RWPE1 (cell line): ENCODE data around the gene SYNE2.

Experiments
- CTCF ChIA-PET: fragments of 350-600 bp; sonication (Branson Sonifier 250); formaldehyde crosslinking; extraction: SDS; loops from one replicate; lab custom pipeline; 2021; lab: Yijun Ruan, JAX
- POLR2A ChIA-PET: fragments of 400-600 bp; formaldehyde crosslinking; extraction: SDS; loops from one replicate; lab custom pipeline; 2020; ENCODE audit warnings: antibody characterized with exemption; ENCODE audit not compliant: low non-redundant PET; lab: Yijun Ruan, JAX
- DNase-seq: peaks from one replicate; pipeline ENCODE4 v3.0.0; 2012; ENCODE audit warnings: low spot score
- H3K27ac ChIP-seq: fragments of 450-650 bp; 2 replicates; pipeline ENCODE4 v1.5.1; 2017
- TF ChIP-seq, protein P1 (sequence below): fragments of 450-650 bp; conservative IDR thresholded peaks from 2 replicates; pipeline ENCODE4 v1.5.1; 2017; ENCODE audit warnings: low read depth, mild to moderate bottlenecking

The SYNE2 gene

GRCh38 chr14:64227856-64228255 lies 375.1 kb downstream of the SYNE2 start:
- POLR2A ChIA-PET: interaction anchor here (0.6 kb wide), 1 partner anchor 241 kb away, joined by 3 read pairs; no protein-coding TSS in a partner anchor
- no peak for DNase-seq
- no peak overlapping the region for H3K27ac ChIP-seq
- TF ChIP-seq, protein P1, sequence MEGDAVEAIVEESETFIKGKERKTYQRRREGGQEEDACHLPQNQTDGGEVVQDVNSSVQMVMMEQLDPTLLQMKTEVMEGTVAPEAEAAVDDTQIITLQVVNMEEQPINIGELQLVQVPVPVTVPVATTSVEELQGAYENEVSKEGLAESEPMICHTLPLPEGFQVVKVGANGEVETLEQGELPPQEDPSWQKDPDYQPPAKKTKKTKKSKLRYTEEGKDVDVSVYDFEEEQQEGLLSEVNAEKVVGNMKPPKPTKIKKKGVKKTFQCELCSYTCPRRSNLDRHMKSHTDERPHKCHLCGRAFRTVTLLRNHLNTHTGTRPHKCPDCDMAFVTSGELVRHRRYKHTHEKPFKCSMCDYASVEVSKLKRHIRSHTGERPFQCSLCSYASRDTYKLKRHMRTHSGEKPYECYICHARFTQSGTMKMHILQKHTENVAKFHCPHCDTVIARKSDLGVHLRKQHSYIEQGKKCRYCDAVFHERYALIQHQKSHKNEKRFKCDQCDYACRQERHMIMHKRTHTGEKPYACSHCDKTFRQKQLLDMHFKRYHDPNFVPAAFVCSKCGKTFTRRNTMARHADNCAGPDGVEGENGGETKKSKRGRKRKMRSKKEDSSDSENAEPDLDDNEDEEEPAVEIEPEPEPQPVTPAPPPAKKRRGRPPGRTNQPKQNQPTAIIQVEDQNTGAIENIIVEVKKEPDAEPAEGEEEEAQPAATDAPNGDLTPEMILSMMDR: no peak
- CTCF ChIA-PET: interaction anchor here (0.6 kb wide), 1 partner anchor 436 kb away, joined by 4 read pairs; no protein-coding TSS in a partner anchor

DNA sequence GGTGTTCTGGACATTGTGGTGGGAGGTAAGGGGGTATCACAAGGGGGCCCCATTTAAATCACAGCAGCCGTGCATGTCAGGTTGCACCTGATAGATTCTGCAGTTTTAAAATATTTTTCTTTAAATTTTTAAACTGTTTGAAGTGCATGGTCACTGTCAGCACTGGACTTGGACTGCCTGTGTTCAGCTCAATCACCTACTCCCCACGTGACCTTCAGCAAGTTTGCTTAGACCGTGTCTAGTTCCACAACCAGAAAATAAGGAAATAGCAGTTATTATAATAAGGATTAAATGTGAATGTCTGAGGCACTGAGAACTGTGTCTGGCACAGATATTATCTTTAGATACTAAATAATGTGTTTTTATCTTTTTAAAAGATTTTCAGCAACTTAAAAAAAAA lies 376.7 kb downstream of the SYNE2 start:
- TF ChIP-seq, protein P1: no peak
- ChIA-PET CTCF (interaction anchor here (0.6 kb wide), 1 partner anchor 1864 kb away, joined by 3 read pairs; no protein-coding TSS in a partner anchor), POLR2A (no interaction called here)
- no peak overlapping the region for H3K27ac ChIP-seq
- no peak for DNase-seq

- DNase-seq: no peak
- CTCF ChIA-PET: no interaction called here
- no peak overlapping the region for H3K27ac ChIP-seq
- POLR2A ChIA-PET: no interaction called here
- TF ChIP-seq, protein P1: no peak
Measured at GRCh38 chr14:64232095-64232838, 379.5 kb downstream of the SYNE2 start.

GRCh38 chr14:64232944-64233343 lies 380.1 kb downstream of the SYNE2 start:
- no peak overlapping the region for H3K27ac ChIP-seq
- no peak for DNase-seq
- POLR2A ChIA-PET: no interaction called here
- CTCF ChIA-PET: no interaction called here
- TF ChIP-seq, protein P1: no peak

- CTCF ChIA-PET: interaction anchor here (0.7 kb wide), 1 partner anchor 15 kb away, joined by 3 read pairs; no protein-coding TSS in a partner anchor
- no peak overlapping the region for H3K27ac ChIP-seq
- POLR2A ChIA-PET: no interaction called here
- TF ChIP-seq, protein P1: no peak
- DNase-seq: no peak
Measured at GRCh38 chr14:64233531-64234190, 380.9 kb downstream of the SYNE2 start.

DNA sequence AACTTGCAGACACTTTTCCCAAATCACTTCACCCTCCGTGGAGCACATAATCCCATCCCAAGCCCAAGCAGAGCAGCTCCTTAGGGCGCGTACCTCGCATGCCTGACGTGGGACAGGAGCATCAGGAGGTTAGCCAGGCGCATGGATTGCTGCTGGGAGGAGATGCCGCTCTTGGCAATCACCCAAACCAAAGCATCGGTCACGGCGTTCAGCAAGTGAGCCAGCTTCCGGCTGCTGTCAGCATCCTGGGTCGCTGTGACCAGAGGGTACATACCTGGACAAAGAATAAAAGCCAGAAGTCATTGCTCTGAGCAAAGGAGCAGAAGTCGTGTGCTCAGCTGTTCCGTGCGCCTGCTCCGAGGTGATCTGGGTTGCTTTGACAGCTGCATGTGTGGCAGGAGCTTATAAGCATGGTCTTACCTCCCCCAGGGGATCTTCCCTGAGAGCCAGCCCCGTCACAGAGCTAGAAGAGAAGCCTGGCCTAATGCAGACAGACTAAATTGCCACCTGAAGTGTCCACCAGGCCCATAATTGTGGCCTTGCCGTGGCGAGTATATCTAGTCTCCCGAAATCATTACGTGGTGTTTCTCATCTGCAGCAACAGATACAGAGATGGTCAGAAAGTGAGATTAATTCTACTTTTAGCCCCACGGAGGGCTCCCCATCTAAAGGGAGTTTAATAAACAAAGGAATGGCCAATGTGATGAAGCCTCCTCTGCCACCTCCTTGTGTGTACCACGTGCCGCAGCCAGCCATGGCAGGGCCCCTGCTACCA lies 382.3 kb downstream of the SYNE2 start:
- no peak overlapping the region for H3K27ac ChIP-seq
- TF ChIP-seq, protein P1: no peak
- ChIA-PET POLR2A (no interaction called here), CTCF (no interaction called here)
- peak; percentile 31 for DNase-seq
